IMR-90 (cell line): Measurements from ENCODE around the gene PAMR1. TPM values are rescaled to one million over a fixed set of nuclear protein-coding genes. Genes with fewer than 3 reads are reported as not detected.

Experiments
- ATAC-seq: fragments of 200-7000 bp; cut with Tn5 transposase; 2 replicates; pipeline ENCODE4 v1.9.1; 2020; ENCODE audit warnings: low read depth, mild to moderate bottlenecking, moderate library complexity
- BruUV-seq: library from RNA; stranded (reverse); fragments of 400-500 nt; replicated peaks from 2 replicates; lab custom pipeline; 2021; lab: Mats Ljungman, UMichigan
- CTCF ChIA-PET: fragments of 300-600 bp; formaldehyde crosslinking; extraction: SDS; loops from one replicate; lab custom pipeline; 2021; ENCODE audit warnings: antibody characterized with exemption; lab: Yijun Ruan, JAX
- POLR2A ChIA-PET: fragments of 300-600 bp; sonication (Branson Sonifier 250); formaldehyde crosslinking; loops from one replicate; lab custom pipeline; 2022; ENCODE audit warnings: antibody characterized with exemption; ENCODE audit not compliant: unreplicated experiment; lab: Charles Lee
- DNase-seq: peaks from one replicate; pipeline ENCODE4 v3.0.0; 2013
- H2AFZ ChIP-seq: replicated peaks from 2 replicates; pipeline ENCODE3; 2013; ENCODE audit warnings: low read length, mild to moderate bottlenecking; ENCODE audit not compliant: poor library complexity
- H2AK5ac ChIP-seq: 2 replicates; pipeline ENCODE4 v1.6.1; 2013; ENCODE audit warnings: low read depth, low read length, inconsistent platforms
- H2AK9ac ChIP-seq: replicated peaks from 2 replicates; pipeline ENCODE3; 2013; ENCODE audit warnings: mild to moderate bottlenecking, low read depth, low read length, moderate library complexity; ENCODE audit not compliant: poor library complexity
- H2BK120ac ChIP-seq: 2 replicates; pipeline ENCODE4 v1.6.1; 2013; ENCODE audit warnings: low read depth, low read length, inconsistent platforms
- H2BK15ac ChIP-seq: 3 replicates; pipeline ENCODE4 v1.6.1; 2013; ENCODE audit warnings: low read depth, low read length, inconsistent platforms
- H2BK20ac ChIP-seq: 2 replicates; pipeline ENCODE4 v1.6.1; 2013; ENCODE audit warnings: low read depth, mild to moderate bottlenecking, inconsistent platforms, low read length, moderate library complexity
- H2BK5ac ChIP-seq: 2 replicates; pipeline ENCODE4 v1.6.1; 2013; ENCODE audit warnings: mild to moderate bottlenecking, low read depth, low read length, inconsistent platforms; ENCODE audit not compliant: poor library complexity, severe bottlenecking
- H3K14ac ChIP-seq: replicated peaks from 2 replicates; pipeline ENCODE4 v1.6.1; 2013; ENCODE audit warnings: low read depth, low read length, inconsistent platforms
- H3K18ac ChIP-seq: 2 replicates; pipeline ENCODE4 v1.6.1; 2013; ENCODE audit warnings: low read depth, low read length, control low read depth
- H3K23ac ChIP-seq: 2 replicates; pipeline ENCODE4 v1.6.1; 2013; ENCODE audit warnings: low read depth, low read length, inconsistent platforms
- H3K27ac ChIP-seq: 2 replicates; pipeline ENCODE4 v1.5.1; 2013; ENCODE audit warnings: mild to moderate bottlenecking, control low read depth, low read length; ENCODE audit not compliant: insufficient read depth
- H3K27me3 ChIP-seq: 2 replicates; pipeline ENCODE4 v1.6.1; 2013; ENCODE audit warnings: low read length; ENCODE audit not compliant: control insufficient read depth, insufficient read depth
- H3K36me3 ChIP-seq: 2 replicates; pipeline ENCODE4 v1.6.1; 2013; ENCODE audit warnings: low read length, mixed read lengths; ENCODE audit not compliant: control insufficient read depth, insufficient read depth
- H3K4ac ChIP-seq: 2 replicates; pipeline ENCODE4 v1.6.1; 2013; ENCODE audit warnings: low read depth, low read length, inconsistent platforms
- H3K4me1 ChIP-seq: 2 replicates; pipeline ENCODE4 v1.6.1; 2013; ENCODE audit warnings: low read length, mixed read lengths; ENCODE audit not compliant: control insufficient read depth, insufficient read depth
- H3K4me2 ChIP-seq: 2 replicates; pipeline ENCODE4 v1.6.1; 2013; ENCODE audit warnings: low read depth, mild to moderate bottlenecking, control low read depth, low read length, moderate library complexity
- H3K4me3 ChIP-seq: 2 replicates; pipeline ENCODE4 v1.5.1; 2013; ENCODE audit warnings: low read depth, mild to moderate bottlenecking, control low read depth, low read length, moderate library complexity; ENCODE audit not compliant: insufficient read depth
- H3K56ac ChIP-seq: 2 replicates; pipeline ENCODE4 v1.6.1; 2013; ENCODE audit warnings: low read length, inconsistent platforms; ENCODE audit not compliant: insufficient read depth; ENCODE audit errors: extremely low read depth
- H3K79me1 ChIP-seq, 2 experiments: 2 replicates each; pipeline ENCODE4 v1.6.1; 2013; ENCODE audit warnings: low read length in 2 of 2, inconsistent platforms in 1 of 2, low read depth in 1 of 2
- H3K9ac ChIP-seq: 2 replicates; pipeline ENCODE4 v1.6.1; 2013; ENCODE audit warnings: low read depth, low read length, control low read depth
- H3K9me1 ChIP-seq: 2 replicates; pipeline ENCODE4 v1.6.1; 2013; ENCODE audit warnings: low read length, inconsistent platforms; ENCODE audit not compliant: insufficient read depth
- H3K9me3 ChIP-seq: 2 replicates; pipeline ENCODE4 v1.6.1; 2013; ENCODE audit warnings: low read length; ENCODE audit not compliant: control insufficient read depth, insufficient read depth
- H4K20me1 ChIP-seq: 2 replicates; pipeline ENCODE4 v1.6.1; 2013; ENCODE audit warnings: low read length, inconsistent platforms; ENCODE audit not compliant: insufficient read depth
- H4K5ac ChIP-seq: 2 replicates; pipeline ENCODE4 v1.6.1; 2013; ENCODE audit warnings: mild to moderate bottlenecking, low read depth, low read length, control low read depth
- H4K8ac ChIP-seq, 2 experiments: 2 replicates each; pipeline ENCODE4 v1.6.1; 2013; ENCODE audit warnings: low read depth in 2 of 2, low read length in 2 of 2, control low read depth in 1 of 2, inconsistent platforms in 1 of 2
- H4K91ac ChIP-seq: 2 replicates; pipeline ENCODE4 v1.6.1; 2013; ENCODE audit warnings: low read depth, low read length, inconsistent platforms; ENCODE audit not compliant: insufficient read depth
- CHD1 ChIP-seq: IDR thresholded peaks from 2 replicates; pipeline ENCODE4 v1.6.1; 2012; ENCODE audit warnings: low read depth, low read length, improper control_type of control experiment
- CTCF ChIP-seq: conservative IDR thresholded peaks from 2 replicates; pipeline ENCODE4 v1.5.1; 2012; ENCODE audit warnings: mild to moderate bottlenecking, low read depth, low read length, improper control_type of control experiment
- ELK1 ChIP-seq: fragments of 150-350 bp; IDR thresholded peaks from 2 replicates; pipeline ENCODE4 v1.6.1; 2016; ENCODE audit warnings: low read depth, mild to moderate bottlenecking, low read length, moderate library complexity, borderline replicate concordance
- MAFK ChIP-seq: IDR thresholded peaks from 2 replicates; pipeline ENCODE4 v1.6.1; 2012; ENCODE audit warnings: low read depth, low read length, improper control_type of control experiment
- MXI1 ChIP-seq: IDR thresholded peaks from 2 replicates; pipeline ENCODE4 v1.6.1; 2012; ENCODE audit warnings: low read depth, mild to moderate bottlenecking, low read length, moderate library complexity, borderline replicate concordance
- NFE2L2 ChIP-seq: fragments of 150-350 bp; IDR thresholded peaks from 2 replicates; pipeline ENCODE4 v1.6.1; 2016; ENCODE audit warnings: low read depth, mild to moderate bottlenecking, low read length
- RAD21 ChIP-seq: IDR thresholded peaks from 2 replicates; pipeline ENCODE4 v1.6.1; 2012; ENCODE audit warnings: low read length, improper control_type of control experiment
- USF2 ChIP-seq: fragments of 150-350 bp; IDR thresholded peaks from 2 replicates; pipeline ENCODE4 v1.6.1; 2017; ENCODE audit warnings: mild to moderate bottlenecking, antibody characterized with exemption, low read length, low read depth
- WGBS, 2 experiments: methylation state at CpG; one replicate each; pipeline versions ENCODE4 v1.1.5 to v1.1.7; 2013; ENCODE audit warnings: missing lambda C conversion rate in 2 of 2; ENCODE audit not compliant: insufficient read length in 1 of 2; ENCODE audit errors: extremely low coverage in 2 of 2; 5-methylcytosine and 5-hydroxymethylcytosine counted together
- dilution Hi-C: fragments of 300-500 bp; cut with HindIII; formaldehyde crosslinking; loops from one replicate; pipeline ENCODE4 v1.14.3; 2018; ENCODE audit warnings: low sequenced_read_pairs; ENCODE audit not compliant: unreplicated experiment
- in situ Hi-C: fragments of 300-500 bp; cut with MboI; formaldehyde crosslinking; loops from 3 replicates; pipeline ENCODE4 v1.14.3; 2019; ENCODE audit warnings: low sequenced_read_pairs, inconsistent platforms, mixed read lengths
- intact Hi-C: fragments of 100-400 bp; cut with micrococcal nuclease; formaldehyde crosslinking; loops from 2 replicates; pipeline ENCODE4 v1.10.0; 2022
- polyA plus RNA-seq, 3 experiments: library from polyadenylated mRNA; depleted of rRNA; stranded (reverse); fragments of >200 nt; gene quantifications; 2 replicates each; pipeline ENCODE4 v1.2.3, GENCODE V29; 2012; ENCODE audit warnings: low replicate concordance in 1 of 3
- total RNA-seq: library from RNA; depleted of rRNA; stranded (reverse); fragments of >200 nt; gene quantifications from 2 replicates; pipeline ENCODE4 v1.2.3, GENCODE V29; 2012

The PAMR1 gene
- total and polyA plus RNA-seq, 2 of the 4 experiments (the other 2 are of a cell fraction): 70.7 to 80.7 TPM

GRCh38 chr11:35539256-35539655 lies 13.8 kb upstream of the PAMR1 start (continued):
- TF ChIP-seq USF2: no peak
- TF ChIP-seq MXI1: no peak
- no peak for TF ChIP-seq NFE2L2

GRCh38 chr11:35536470-35536869 lies 11.1 kb upstream of the PAMR1 start:
- no peak for ATAC-seq
- Histone ChIP-seq H3K4ac (no peak overlapping the region), H3K23ac (no peak overlapping the region), H2AK5ac (peak overlapping the region; percentile 11; the same call in 1 of the 2 replicates), H3K4me1 (peaks cover 29% of the 10 kb centered on the region), H3K79me1 (0 out of 4 replicates have a peak, but pooled peaks cover 0 to 3% of the 10 kb centered on the region in 2 experiments), H3K18ac (peak overlapping the region; percentile 50; the same call in 1 of the 2 replicates), H2AFZ (no peak overlapping the region), H2BK15ac (peak overlapping the region; percentile 11; the same call in 1 of the 3 replicates), H3K9me1 (peaks cover 17% of the 10 kb centered on the region), H3K4me2 (peak overlapping the region; percentile 38; the same call in 1 of the 2 replicates), H2BK120ac (peak overlapping the region; percentile 47; the same call in 1 of the 2 replicates), H3K27ac (peak overlapping the region; percentile 34; the same call in 1 of the 2 replicates), H3K4me3 (no peak overlapping the region), H2BK20ac (no peak overlapping the region; the same call in 1 of the 2 replicates), H4K8ac (peak overlapping the region in 1 of 2 experiments; percentile 41; a peak in 1 of 4 replicates), H4K91ac (peak overlapping the region; percentile 65; the same call in 1 of the 2 replicates), H3K36me3 (no peaks in the 10 kb centered on the region), H3K56ac (no peak overlapping the region), H4K5ac (no peak overlapping the region; the same call in 1 of the 2 replicates), H2AK9ac (no peak overlapping the region), H3K14ac (no peak overlapping the region), H3K9ac (no peak overlapping the region), H3K9me3 (no peaks in the 10 kb centered on the region), H4K20me1 (no peaks in the 10 kb centered on the region), H3K27me3 (no peaks in the 10 kb centered on the region), H2BK5ac (no peak overlapping the region)
- TF ChIP-seq ELK1: no peak
- TF ChIP-seq CTCF: no peak
- TF ChIP-seq RAD21: no peak
- no peak for TF ChIP-seq CHD1
- no peak for TF ChIP-seq MXI1
- no peak for TF ChIP-seq MAFK
- DNase-seq: no peak
- ChIA-PET POLR2A (no interaction called here), CTCF (no interaction called here)
- dilution Hi-C loops (no loop called here), intact Hi-C loops (no loop called here), in situ Hi-C loops (no loop called here)
- 87% methylated on average over 5 of the region's 7 CpGs; no CpG with 5 or more reads in 1 of the 2 experiments for WGBS, 2 experiments
- no TSS peak for BruUV-seq
